ENCODE data around the gene CLPSL2.

The CLPSL2 gene

GRCh38 chr6:35759426-35759825 is 17.0 kb upstream of the CLPSL2 start:
- DNase-seq: no peak
- Histone ChIP-seq H3K9ac (ENCODE audit: low read length) (no peak overlapping the region), H3K4me2 (ENCODE audit: low read depth, low read length) (no peak overlapping the region), H3K36me3 (replicated peaks; ENCODE audit: insufficient read depth, low read length) (no peaks in the 10 kb centered on the region), H3K9me3 (replicated peaks; ENCODE audit: insufficient read depth, low read length) (no peaks in the 10 kb centered on the region), H3K27me3 (replicated peaks; ENCODE audit: insufficient read depth, low read length) (peaks cover 3% of the 10 kb centered on the region; the same call in 1 of the 2 replicates), H4K20me1 (ENCODE audit: insufficient read depth, low read length) (no peaks in the 10 kb centered on the region), H3K79me2 (ENCODE audit: low read length) (no peaks in the 10 kb centered on the region), H3F3A (ENCODE audit: insufficient read depth, low read length) (no peaks in the 10 kb centered on the region), H3K4me1 (ENCODE audit: low read length) (no peaks in the 10 kb centered on the region), H3K4me3 (ENCODE audit: low read length) (no peak overlapping the region), H3K9me2 (replicated peaks; ENCODE audit: insufficient read depth, low read length) (no peaks in the 10 kb centered on the region), H2AFZ (ENCODE audit: low read length) (no peak overlapping the region), H3K27ac (ENCODE audit: low read length) (no peak overlapping the region)
- TF ChIP-seq, protein P1, sequence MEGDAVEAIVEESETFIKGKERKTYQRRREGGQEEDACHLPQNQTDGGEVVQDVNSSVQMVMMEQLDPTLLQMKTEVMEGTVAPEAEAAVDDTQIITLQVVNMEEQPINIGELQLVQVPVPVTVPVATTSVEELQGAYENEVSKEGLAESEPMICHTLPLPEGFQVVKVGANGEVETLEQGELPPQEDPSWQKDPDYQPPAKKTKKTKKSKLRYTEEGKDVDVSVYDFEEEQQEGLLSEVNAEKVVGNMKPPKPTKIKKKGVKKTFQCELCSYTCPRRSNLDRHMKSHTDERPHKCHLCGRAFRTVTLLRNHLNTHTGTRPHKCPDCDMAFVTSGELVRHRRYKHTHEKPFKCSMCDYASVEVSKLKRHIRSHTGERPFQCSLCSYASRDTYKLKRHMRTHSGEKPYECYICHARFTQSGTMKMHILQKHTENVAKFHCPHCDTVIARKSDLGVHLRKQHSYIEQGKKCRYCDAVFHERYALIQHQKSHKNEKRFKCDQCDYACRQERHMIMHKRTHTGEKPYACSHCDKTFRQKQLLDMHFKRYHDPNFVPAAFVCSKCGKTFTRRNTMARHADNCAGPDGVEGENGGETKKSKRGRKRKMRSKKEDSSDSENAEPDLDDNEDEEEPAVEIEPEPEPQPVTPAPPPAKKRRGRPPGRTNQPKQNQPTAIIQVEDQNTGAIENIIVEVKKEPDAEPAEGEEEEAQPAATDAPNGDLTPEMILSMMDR (IDR thresholded peaks at IDR 0.05; ENCODE audit: low read length): no peak
- TF ChIP-seq EZH2 (optimal IDR thresholded peaks at IDR 0.05; ENCODE audit: low read depth, low read length) (no peak), EZH2phosphoT487 (IDR thresholded peaks at IDR 0.05; ENCODE audit: low read length) (no peak)

GRCh38 chr6:35765739-35766138 is 10.7 kb upstream of the CLPSL2 start:
- no peak overlapping the region for H3K9ac ChIP-seq (ENCODE audit: low read length)
- H3K4me1 ChIP-seq (ENCODE audit: low read length): no peaks in the 10 kb centered on the region
- H2AFZ ChIP-seq (ENCODE audit: low read length): no peak overlapping the region
- no peaks in the 10 kb centered on the region for H4K20me1 ChIP-seq (ENCODE audit: insufficient read depth, low read length)
- no peaks in the 10 kb centered on the region for H3F3A ChIP-seq (ENCODE audit: insufficient read depth, low read length)
- H3K27me3 ChIP-seq (replicated peaks; ENCODE audit: insufficient read depth, low read length): peaks cover 3% of the 10 kb centered on the region; the same call in 1 of the 2 replicates
- H3K4me3 ChIP-seq (ENCODE audit: low read length): no peak overlapping the region
- H3K4me2 ChIP-seq (ENCODE audit: low read depth, low read length): no peak overlapping the region
- H3K79me2 ChIP-seq (ENCODE audit: low read length): no peaks in the 10 kb centered on the region
- DNase-seq: no peak
- H3K9me2 ChIP-seq (replicated peaks; ENCODE audit: insufficient read depth, low read length): no peaks in the 10 kb centered on the region
- no peak overlapping the region for H3K27ac ChIP-seq (ENCODE audit: low read length)
- no peaks in the 10 kb centered on the region for H3K36me3 ChIP-seq (replicated peaks; ENCODE audit: insufficient read depth, low read length)
- H3K9me3 ChIP-seq (replicated peaks; ENCODE audit: insufficient read depth, low read length): no peaks in the 10 kb centered on the region
- TF ChIP-seq, protein P1 (IDR thresholded peaks at IDR 0.05; ENCODE audit: low read length): no peak
- TF ChIP-seq EZH2phosphoT487 (IDR thresholded peaks at IDR 0.05; ENCODE audit: low read length) (no peak), EZH2 (optimal IDR thresholded peaks at IDR 0.05; ENCODE audit: low read depth, low read length) (no peak)

DNA sequence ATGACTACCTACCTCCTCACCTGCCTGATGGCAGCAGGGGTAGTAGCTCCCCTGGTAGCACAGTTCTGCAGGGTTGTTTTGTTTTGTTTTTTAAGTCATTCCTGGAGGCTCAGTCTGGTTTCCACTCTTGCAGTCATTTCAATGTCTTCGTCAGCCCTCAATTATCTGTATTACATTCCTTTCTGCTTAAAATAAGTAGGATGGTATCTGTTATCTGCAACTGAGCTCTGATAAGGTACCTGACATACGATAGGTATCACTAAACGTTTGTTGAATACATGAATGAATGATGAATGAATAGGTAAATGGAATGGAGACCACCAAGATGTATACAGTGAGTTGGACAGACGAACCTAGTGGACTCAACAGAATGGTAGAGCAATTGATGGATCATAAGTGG is 7.2 kb upstream of the CLPSL2 start:
- Histone ChIP-seq H3K79me2 (ENCODE audit: low read length) (no peaks in the 10 kb centered on the region), H3K9me2 (replicated peaks; ENCODE audit: insufficient read depth, low read length) (no peaks in the 10 kb centered on the region), H3K9ac (ENCODE audit: low read length) (no peak overlapping the region), H3F3A (ENCODE audit: insufficient read depth, low read length) (no peaks in the 10 kb centered on the region), H3K27me3 (replicated peaks; ENCODE audit: insufficient read depth, low read length) (peaks cover under 1% of the 10 kb centered on the region; the same call in 1 of the 2 replicates), H3K36me3 (replicated peaks; ENCODE audit: insufficient read depth, low read length) (no peaks in the 10 kb centered on the region), H3K4me3 (ENCODE audit: low read length) (no peak overlapping the region), H3K9me3 (replicated peaks; ENCODE audit: insufficient read depth, low read length) (no peaks in the 10 kb centered on the region), H3K27ac (ENCODE audit: low read length) (no peak overlapping the region), H3K4me2 (ENCODE audit: low read depth, low read length) (no peak overlapping the region), H4K20me1 (ENCODE audit: insufficient read depth, low read length) (no peaks in the 10 kb centered on the region), H2AFZ (ENCODE audit: low read length) (no peak overlapping the region), H3K4me1 (ENCODE audit: low read length) (no peaks in the 10 kb centered on the region)
- no peak for DNase-seq
- TF ChIP-seq EZH2 (optimal IDR thresholded peaks at IDR 0.05; ENCODE audit: low read depth, low read length) (no peak), EZH2phosphoT487 (IDR thresholded peaks at IDR 0.05; ENCODE audit: low read length) (no peak)
- TF ChIP-seq, protein P1 (IDR thresholded peaks at IDR 0.05; ENCODE audit: low read length): no peak

Measured in MM.1S (cell line).